LNCAP (cell line): ENCODE results near the gene ZBED6.

Experiments
- CTCF ChIP-seq: fragments of 450-650 bp; IDR thresholded peaks from 2 replicates; pipeline ENCODE4 v1.5.1; 2017; ENCODE audit warnings: mild to moderate bottlenecking

ZBED6 gene

DNA sequence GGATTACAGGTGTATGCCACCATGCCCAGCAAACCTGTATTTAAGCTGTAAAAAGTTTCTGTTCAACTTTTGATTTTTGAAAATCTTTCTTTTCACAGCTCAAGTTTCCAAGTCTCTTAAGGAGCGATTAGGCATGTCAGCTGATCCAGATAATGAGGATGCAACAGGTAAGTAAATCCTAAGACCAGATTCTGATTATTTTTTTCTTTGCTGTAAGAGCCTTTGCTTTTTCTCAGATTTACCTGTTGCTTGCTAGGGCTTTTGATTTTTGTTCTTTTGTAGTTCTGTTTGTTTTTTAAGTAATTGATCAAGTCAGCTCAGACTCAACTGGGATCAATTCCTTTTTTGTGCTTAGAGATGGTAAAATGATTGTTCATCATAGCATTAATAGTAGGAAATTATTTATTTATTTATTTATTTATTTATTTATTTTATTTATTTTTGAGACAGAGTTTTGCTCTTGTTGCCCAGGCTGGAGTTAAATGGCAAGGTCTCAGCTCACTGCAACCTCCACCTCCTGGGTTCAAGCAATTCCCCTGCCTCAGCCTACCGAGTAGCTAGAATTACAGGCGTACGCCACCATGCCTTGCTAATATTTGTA is 44.9 kb downstream of the ZBED6 start:
- TF ChIP-seq CTCF = no peak

- no peak for TF ChIP-seq CTCF
Observed at GRCh38 chr1:203842559-203842876, 47.1 kb downstream of the ZBED6 start.

GRCh38 chr1:203843435-203843834 is 48.0 kb downstream of the ZBED6 start:
- no peak for TF ChIP-seq CTCF
